HG03097 (cell line): ENCODE measurements around the gene MLH1.
"Not testable (repeated sequence)": the region's sequence is repeated elsewhere in the genome, so short reads cannot be mapped to it uniquely, and the experiment has no call there.

Experiments used
- ATAC-seq: cut with Tn5 transposase; IDR thresholded peaks from one replicate; pipeline ENCODE4 v1.9.1; 2021; ENCODE audit not compliant: unreplicated experiment, low FRiP score

The MLH1 gene

GRCh38 chr3:36993326-36994283 lies at the start of gene MLH1:
Gene MLH1, plus strand, starts transcription at chr3:36993518. Its CDS starts 30 bp downstream, at chr3:36993548.
- peak; percentile 93 for ATAC-seq

DNA sequence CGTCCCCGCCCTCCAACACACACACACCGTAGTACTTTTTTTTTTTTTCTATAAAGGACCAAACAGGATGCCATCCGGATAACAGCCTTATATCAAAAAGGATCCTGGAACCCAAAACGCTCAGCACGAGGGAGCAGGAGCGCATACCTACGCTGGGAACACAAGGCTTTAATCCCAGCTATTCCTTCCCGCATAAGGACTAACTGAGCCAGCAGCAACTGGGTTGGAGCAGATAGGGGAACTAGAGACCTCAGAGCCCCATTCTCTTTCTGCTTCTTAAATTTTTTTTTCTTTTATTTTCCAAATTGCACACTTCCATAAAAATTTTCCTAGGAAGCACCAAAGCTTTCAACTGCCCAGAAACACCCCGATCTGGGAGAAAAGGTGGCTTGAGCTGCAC lies 49.7 kb upstream of the MLH1 start:
- ATAC-seq: no peak

- peak; percentile 40 for ATAC-seq
Measured at GRCh38 chr3:36944012-36944640, 49.2 kb upstream of the MLH1 start.

DNA sequence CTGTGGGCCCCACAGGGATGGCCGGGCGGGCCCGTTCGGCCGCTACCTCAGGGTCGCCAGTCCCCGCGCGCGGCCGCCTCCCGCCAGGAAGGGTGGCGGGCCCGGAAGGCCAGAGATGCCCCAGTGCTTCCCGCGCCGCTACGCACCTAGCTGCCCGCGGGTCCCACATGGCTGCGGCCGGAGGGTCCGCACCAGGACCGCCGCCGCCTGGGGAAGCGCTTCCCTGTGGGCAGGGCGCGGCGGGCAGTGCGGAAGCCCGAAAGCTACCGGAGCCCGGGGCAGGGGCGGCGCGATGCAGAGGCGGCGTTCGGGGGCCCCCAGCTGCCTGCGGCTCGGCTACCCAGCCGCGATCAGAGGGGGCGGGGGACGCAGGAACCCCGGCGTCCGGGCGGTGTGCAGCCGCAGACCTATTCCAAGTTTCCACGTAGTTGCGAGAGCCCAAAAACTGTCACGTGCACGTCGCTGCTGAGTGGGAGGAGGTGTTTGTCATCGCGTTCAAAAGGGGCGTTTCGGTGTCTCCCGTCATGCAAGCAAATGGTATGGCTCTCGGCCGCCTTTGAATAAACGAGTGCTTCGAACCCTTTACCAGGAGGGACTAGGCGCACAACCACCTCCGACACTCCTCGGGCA lies 48.6 kb upstream of the MLH1 start, which contains the start of gene TRANK1:
Gene TRANK1, minus strand, starts transcription at position 414 of the 630 bp plus-strand sequence. Its CDS starts 245 bp downstream, at position 169.
- ATAC-seq: peak; percentile 61

- no peak for ATAC-seq
Measured at GRCh38 chr3:36945333-36945980, 47.9 kb upstream of the MLH1 start.

- not testable (repeated sequence) for ATAC-seq
Measured at GRCh38 chr3:36947814-36948213, 45.5 kb upstream of the MLH1 start.

GRCh38 chr3:36954452-36955134 lies 38.7 kb upstream of the MLH1 start:
- ATAC-seq: no peak

GRCh38 chr3:36956155-36956554 lies 37.2 kb upstream of the MLH1 start:
- ATAC-seq: no peak

GRCh38 chr3:36957063-36957462 lies 36.3 kb upstream of the MLH1 start:
- no peak for ATAC-seq

DNA sequence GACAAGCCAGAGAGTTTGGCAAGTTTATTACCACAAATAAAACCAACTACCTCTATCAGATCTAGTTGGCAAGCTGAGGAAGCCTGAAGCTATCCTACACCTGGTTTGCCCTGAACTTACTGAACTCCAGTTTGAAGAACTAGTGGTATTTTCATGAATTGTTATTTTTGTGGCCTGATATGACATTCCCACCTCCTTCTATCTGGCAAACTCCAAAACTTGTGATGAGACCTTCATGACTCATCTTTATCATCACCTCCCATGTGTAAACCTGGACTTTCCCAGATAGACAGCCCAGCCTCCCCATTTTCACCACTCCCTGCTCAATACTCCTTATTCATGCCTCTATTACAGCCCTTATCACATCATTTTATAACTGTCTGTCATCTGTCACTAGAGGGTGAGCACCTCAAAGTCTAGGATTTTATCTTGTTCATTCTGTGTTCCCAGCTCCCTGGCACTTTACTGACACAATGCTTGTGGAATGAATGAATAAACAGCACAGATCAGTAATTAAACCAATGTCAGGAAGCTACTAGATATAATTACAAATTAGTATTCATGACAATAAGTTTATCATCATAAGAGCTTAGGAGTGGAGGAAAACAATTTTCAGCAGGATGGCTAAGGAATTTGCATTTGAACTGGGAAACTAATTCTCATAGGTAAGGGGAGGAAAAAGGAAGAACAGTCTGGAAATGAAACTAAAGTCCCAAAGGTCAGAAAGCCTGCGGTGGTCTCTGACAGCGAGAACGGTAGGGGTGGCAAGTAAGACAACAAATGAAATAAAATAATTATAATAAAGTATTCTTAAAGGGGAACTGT lies 35.2 kb upstream of the MLH1 start:
- ATAC-seq: no peak

- no peak for ATAC-seq
Measured at GRCh38 chr3:36959821-36960220, 33.5 kb upstream of the MLH1 start.

DNA sequence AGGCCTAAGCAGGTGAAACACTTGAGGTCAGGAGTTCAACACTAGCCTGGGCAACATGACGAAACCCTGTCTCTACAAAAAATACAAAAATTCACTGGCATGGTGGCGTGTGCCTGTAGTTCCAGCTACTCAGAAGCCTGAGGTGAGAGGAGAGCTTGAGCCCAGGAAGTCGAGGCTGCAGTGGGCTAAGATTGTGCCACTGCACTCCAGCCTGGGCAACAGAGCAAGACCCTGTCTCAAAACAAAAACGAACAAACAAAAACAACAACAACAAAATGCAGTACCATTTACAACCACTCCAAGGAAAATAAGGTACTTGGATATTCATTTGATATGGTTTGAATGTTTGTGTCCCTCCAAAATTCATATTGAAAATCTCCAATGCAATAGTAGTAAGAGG lies 32.8 kb upstream of the MLH1 start:
- no peak for ATAC-seq

DNA sequence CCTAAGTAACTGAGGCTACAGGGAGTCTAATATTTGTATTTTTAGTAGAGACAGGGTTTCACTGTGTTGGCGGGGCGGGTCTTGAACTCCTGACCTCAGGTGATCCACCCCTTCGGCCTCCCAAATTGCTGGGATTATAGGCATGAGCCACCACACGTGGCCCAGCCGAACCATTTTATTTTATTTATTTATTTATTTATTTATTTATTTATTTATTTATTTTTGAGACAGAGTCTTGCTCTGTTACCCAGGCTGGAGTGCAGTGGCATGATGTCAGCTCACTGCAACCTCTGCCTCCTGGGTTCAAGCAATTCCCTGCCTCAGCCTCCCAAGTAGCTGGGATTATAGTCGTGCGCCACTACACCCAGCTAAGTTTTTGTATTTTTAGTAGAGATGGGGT lies 30.3 kb upstream of the MLH1 start:
- not testable (repeated sequence) for ATAC-seq

DNA sequence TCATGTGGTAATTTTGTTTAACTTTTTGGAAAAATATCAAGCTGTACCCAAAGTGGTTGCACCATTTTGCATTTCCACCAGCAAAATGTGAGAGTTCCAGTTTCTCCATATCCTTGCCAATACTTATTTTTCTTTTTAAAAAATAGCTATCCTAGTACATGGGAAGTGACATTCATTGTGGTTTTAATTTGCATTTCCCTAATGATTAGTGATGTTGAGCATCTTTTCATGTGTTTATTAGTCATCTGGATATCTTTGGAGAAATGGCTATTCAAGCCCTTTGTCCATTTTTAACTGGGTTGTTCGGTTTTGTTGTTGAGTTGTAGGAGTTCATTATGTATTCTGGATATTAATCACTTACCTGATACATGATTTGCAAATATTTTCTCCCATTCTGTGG lies 29.0 kb upstream of the MLH1 start:
- no peak for ATAC-seq

DNA sequence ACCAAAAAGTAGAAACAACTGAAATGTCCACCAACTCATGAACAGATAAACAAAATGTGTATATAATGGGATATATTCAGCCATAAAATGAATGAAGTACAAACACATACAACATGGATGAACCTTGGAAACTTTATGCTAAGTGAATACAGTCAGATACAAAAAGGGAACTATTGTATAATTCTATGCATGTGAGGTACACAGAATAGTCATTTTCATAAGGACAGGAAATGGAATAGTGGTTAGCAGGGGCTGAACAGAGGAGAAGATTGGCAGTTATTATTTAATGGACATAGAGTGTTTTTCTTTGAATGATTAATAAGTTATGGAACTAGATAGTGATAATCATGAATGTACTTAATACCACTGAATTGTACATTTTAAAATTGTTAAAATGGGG lies 28.5 kb upstream of the MLH1 start:
- no peak for ATAC-seq

DNA sequence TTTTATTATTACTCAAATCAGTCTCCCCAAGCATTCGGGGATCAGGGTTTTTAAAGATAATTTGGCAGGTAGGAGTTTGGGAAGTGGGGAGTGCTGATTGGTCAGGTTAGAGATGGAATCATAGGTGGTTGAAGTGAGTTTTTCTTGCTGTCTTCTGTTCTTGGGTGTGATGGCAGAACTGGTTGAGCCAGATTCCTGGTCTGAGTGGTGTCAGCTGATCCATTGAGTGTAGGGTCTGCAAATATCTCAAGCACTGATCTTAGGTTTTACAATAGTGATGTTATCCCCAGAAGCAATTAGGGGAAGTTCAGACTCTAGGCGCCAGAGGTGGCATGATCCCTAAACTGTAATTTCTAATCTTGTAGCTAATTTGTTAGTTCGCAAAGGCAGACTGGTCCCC lies 27.9 kb upstream of the MLH1 start:
- ATAC-seq: no peak

GRCh38 chr3:36969085-36969484 lies 24.2 kb upstream of the MLH1 start:
- no peak for ATAC-seq

GRCh38 chr3:36969540-36970432 lies 23.5 kb upstream of the MLH1 start:
- peak; percentile 99 for ATAC-seq
